ENCODE data around the gene C2orf42.

C2orf42 gene

GRCh38 chr2:70123051-70123828 lies 67.6 kb downstream of the C2orf42 start:
- in situ Hi-C loops (cut with HindIII; ENCODE audit: low sequenced_read_pairs), result no loop called here
- TF ChIP-seq, protein P1, sequence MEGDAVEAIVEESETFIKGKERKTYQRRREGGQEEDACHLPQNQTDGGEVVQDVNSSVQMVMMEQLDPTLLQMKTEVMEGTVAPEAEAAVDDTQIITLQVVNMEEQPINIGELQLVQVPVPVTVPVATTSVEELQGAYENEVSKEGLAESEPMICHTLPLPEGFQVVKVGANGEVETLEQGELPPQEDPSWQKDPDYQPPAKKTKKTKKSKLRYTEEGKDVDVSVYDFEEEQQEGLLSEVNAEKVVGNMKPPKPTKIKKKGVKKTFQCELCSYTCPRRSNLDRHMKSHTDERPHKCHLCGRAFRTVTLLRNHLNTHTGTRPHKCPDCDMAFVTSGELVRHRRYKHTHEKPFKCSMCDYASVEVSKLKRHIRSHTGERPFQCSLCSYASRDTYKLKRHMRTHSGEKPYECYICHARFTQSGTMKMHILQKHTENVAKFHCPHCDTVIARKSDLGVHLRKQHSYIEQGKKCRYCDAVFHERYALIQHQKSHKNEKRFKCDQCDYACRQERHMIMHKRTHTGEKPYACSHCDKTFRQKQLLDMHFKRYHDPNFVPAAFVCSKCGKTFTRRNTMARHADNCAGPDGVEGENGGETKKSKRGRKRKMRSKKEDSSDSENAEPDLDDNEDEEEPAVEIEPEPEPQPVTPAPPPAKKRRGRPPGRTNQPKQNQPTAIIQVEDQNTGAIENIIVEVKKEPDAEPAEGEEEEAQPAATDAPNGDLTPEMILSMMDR (IDR thresholded peaks at IDR 0.05; ENCODE audit: low read depth, low read length), result no peak
- peak; percentile 55 for DNase-seq (ENCODE audit: low read depth, low spot score)
- H3K4me3 ChIP-seq (ENCODE audit: low read depth, low read length), result no peak overlapping the region

- in situ Hi-C loops (cut with HindIII; ENCODE audit: low sequenced_read_pairs), result no loop called here
- no peak overlapping the region for H3K4me3 ChIP-seq (ENCODE audit: low read depth, low read length)
- DNase-seq (ENCODE audit: low read depth, low spot score), result no peak
- TF ChIP-seq, protein P1 (IDR thresholded peaks at IDR 0.05; ENCODE audit: low read depth, low read length), result no peak
These were observed 68.3 kb downstream of the C2orf42 start for GRCh38 chr2:70122470-70122869.

GRCh38 chr2:70121627-70122372 lies 69.0 kb downstream of the C2orf42 start:
- DNase-seq (ENCODE audit: low read depth, low spot score), result no peak
- TF ChIP-seq, protein P1 (IDR thresholded peaks at IDR 0.05; ENCODE audit: low read depth, low read length), result no peak
- in situ Hi-C loops (cut with HindIII; ENCODE audit: low sequenced_read_pairs), result no loop called here
- H3K4me3 ChIP-seq (ENCODE audit: low read depth, low read length), result no peak overlapping the region

GRCh38 chr2:70118798-70119454 lies 71.9 kb downstream of the C2orf42 start:
- H3K4me3 ChIP-seq (ENCODE audit: low read depth, low read length), result no peak overlapping the region
- TF ChIP-seq, protein P1 (IDR thresholded peaks at IDR 0.05; ENCODE audit: low read depth, low read length), result no peak
- in situ Hi-C loops (cut with HindIII; ENCODE audit: low sequenced_read_pairs), result no loop called here
- DNase-seq (ENCODE audit: low read depth, low spot score), result no peak

- no peak for DNase-seq (ENCODE audit: low read depth, low spot score)
- no peak overlapping the region for H3K4me3 ChIP-seq (ENCODE audit: low read depth, low read length)
- in situ Hi-C loops (cut with HindIII; ENCODE audit: low sequenced_read_pairs), result no loop called here
- TF ChIP-seq, protein P1 (IDR thresholded peaks at IDR 0.05; ENCODE audit: low read depth, low read length), result no peak
These were observed 73.8 kb downstream of the C2orf42 start for GRCh38 chr2:70116936-70117552.
